ENCODE measurements around the gene HMGA1. TPM values are rescaled to one million over a fixed set of nuclear protein-coding genes. Genes with fewer than 3 reads are reported as not detected.

Gene HMGA1
- total RNA-seq, 1 donor from 2014 or later: 54.7 TPM

DNA sequence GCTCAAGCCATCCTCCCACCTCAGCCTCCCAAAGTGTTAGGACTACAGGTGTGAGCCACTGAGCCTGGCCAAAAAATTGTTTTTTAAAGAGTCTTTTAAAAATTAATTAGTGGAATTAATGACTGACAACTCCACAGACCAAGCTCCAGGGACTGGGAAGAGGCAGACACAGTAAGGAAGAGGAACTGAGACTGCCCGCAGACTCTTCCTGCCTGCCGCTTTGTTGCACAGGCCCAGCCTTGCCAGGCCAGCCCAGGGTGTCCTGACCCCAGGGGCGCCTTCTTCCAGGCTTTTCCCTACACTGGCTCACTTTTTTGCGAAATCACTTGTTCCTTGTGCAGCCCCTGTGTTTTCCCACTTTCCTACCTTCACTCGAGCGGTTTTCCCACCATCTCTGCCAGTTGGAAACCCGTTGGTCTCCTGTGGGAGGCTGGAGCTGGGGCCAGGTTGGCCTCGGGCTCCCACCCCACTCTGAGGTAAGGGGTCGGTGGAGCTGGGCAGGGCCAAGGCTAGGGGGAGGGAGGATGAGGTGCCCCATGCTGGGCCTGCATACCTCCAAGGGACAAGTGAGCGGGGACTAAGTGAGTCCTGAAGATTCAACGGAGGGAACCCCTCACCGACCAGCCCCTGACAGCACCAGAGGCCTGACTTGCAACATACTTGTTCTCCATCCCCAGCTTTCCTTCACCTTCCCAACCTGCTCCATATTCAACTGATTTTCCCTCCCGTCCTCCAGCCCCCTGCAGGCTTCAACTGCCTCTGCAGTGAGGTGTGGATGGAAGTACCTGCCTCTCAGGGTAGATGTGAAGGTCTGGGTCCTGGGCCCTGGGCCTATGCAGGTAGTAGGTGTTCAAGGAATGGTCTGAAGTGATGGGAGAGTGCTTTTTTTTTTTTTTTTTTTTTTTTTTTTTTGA, 35.6 kb downstream of the HMGA1 start:
- ATAC-seq: peak; percentile 84
- Histone ChIP-seq H3K9me3 (no peaks in the 10 kb centered on the region), H3K4me3 (no peak overlapping the region), H3K36me3 (no peaks in the 10 kb centered on the region), H3K4me1 (peaks cover 4% of the 10 kb centered on the region), H3K27ac (peak overlapping the region; percentile 24), H3K27me3 (no peaks in the 10 kb centered on the region)
- TF ChIP-seq, protein P1, sequence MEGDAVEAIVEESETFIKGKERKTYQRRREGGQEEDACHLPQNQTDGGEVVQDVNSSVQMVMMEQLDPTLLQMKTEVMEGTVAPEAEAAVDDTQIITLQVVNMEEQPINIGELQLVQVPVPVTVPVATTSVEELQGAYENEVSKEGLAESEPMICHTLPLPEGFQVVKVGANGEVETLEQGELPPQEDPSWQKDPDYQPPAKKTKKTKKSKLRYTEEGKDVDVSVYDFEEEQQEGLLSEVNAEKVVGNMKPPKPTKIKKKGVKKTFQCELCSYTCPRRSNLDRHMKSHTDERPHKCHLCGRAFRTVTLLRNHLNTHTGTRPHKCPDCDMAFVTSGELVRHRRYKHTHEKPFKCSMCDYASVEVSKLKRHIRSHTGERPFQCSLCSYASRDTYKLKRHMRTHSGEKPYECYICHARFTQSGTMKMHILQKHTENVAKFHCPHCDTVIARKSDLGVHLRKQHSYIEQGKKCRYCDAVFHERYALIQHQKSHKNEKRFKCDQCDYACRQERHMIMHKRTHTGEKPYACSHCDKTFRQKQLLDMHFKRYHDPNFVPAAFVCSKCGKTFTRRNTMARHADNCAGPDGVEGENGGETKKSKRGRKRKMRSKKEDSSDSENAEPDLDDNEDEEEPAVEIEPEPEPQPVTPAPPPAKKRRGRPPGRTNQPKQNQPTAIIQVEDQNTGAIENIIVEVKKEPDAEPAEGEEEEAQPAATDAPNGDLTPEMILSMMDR (IDR thresholded peaks at IDR 0.05): peak; percentile 6
- peak; percentile 69 for DNase-seq
- intact Hi-C loops (cut with DNase I): no loop called here

DNA sequence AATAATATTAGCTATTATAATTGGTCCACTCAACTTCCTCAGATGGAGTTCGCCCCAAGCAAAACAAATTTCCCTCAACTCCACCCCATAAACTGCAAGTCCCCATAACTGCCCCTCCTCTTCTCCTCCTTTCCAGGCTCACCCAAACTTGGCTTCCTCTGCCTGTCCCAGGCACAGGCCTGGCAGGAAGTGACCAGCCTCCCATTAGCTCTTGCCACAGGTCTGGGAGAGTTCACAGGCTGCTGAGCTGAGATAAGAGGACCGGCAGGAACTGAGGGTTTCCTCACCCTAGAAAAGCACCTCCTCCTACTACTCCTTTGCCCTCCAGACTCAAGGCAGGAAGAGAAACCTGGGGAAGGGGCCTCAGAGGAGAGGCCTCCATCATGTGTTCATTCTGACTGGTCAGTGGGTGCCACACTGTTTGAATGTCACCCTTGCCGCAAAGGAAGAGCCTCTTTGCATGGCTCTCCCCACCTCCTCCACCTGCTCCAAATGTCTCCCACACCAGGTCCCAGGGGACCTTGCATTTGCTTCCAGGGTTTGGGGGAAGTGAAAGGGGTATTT, 36.7 kb downstream of the HMGA1 start:
- Histone ChIP-seq H3K4me3 (no peak overlapping the region), H3K36me3 (no peaks in the 10 kb centered on the region), H3K9me3 (no peaks in the 10 kb centered on the region), H3K27ac (peak overlapping the region; percentile 36), H3K27me3 (no peaks in the 10 kb centered on the region), H3K4me1 (peaks cover 4% of the 10 kb centered on the region)
- TF ChIP-seq, protein P1 (IDR thresholded peaks at IDR 0.05): no peak
- peak; percentile 89 for ATAC-seq
- no peak for DNase-seq
- intact Hi-C loops (cut with DNase I): no loop called here

DNA sequence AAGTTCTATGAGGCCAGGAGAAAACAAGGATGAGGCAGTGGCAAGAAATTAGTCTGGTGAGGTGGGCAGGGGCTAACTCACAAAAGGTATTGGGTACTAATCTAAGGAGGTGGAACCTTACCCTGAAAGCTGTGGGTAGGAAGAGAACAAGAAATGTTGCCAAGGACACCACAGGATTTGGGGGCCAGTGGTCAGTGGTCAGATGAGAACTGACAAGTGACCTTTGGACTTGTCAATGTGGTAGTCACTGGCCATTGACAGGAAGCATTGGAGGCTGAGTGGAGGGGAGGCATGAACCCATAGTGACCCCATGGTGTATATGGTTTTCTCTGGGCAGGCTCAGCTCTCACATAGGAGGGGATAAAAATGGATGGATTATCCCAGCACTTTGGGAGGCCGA, 37.5 kb downstream of the HMGA1 start:
- intact Hi-C loops (cut with DNase I): no loop called here
- Histone ChIP-seq H3K9me3 (no peaks in the 10 kb centered on the region), H3K36me3 (no peaks in the 10 kb centered on the region), H3K27ac (no peak overlapping the region), H3K4me1 (peaks cover 4% of the 10 kb centered on the region), H3K4me3 (no peak overlapping the region), H3K27me3 (no peaks in the 10 kb centered on the region)
- ATAC-seq (no peak), DNase-seq (no peak)
- TF ChIP-seq, protein P1 (IDR thresholded peaks at IDR 0.05): no peak

DNA sequence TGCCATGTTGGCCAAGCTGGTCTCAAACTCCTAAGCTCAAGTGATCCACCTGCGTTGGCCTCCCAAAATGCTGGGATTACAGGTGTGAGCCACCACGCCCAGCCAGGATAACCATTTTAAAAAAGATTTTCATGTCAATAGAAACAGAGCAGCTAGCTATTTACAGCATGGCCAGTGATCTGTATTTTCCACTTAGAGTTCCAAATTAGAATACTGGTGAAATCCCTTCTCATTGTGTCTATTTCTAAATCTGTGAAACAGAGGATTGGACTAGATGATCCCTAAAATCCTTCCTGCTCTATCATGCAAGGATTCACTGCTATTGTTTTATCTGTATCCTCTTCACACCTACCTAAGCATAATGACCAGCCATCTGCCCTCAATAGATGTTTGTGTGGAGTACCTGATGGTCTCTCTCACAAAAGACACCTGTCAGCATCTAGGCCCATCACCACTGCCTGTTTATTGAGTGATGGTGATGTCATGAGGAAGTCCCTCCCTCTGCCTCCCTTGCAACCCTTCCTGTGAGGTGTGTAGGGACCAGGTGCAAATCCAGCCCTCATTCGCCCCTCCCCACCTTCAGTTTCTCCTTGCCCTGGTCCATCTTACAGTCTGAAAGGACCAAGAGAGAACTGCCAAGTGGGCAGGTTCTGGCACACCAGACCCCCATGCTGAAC, 38.6 kb downstream of the HMGA1 start:
- ATAC-seq (no peak), DNase-seq (no peak)
- Histone ChIP-seq H3K27me3 (no peaks in the 10 kb centered on the region), H3K4me1 (peaks cover 4% of the 10 kb centered on the region), H3K4me3 (no peak overlapping the region), H3K9me3 (no peaks in the 10 kb centered on the region), H3K27ac (no peak overlapping the region), H3K36me3 (peaks cover 4% of the 10 kb centered on the region)
- TF ChIP-seq, protein P1 (IDR thresholded peaks at IDR 0.05): no peak
- intact Hi-C loops (cut with DNase I): no loop called here

DNA sequence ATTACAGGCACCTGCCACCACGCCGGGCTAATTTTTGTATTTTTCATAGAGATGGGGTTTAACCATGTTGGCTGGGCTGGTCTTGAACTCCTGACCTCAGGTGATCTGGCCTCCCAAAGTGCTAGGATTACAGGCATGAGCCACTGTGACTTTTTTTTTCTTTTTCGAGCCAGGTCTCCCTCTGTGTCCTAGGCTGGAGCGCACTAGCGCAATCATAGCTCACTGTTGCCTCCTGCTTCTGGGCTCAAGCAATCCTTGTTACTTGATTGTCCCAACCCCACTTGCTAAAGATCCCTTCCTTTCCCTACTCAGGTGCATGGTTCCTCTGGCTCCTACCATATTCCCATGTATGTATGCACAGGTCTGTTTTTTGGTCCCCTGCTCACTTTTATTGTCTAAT, 39.5 kb downstream of the HMGA1 start:
- Histone ChIP-seq H3K27ac (no peak overlapping the region), H3K9me3 (no peaks in the 10 kb centered on the region), H3K27me3 (no peaks in the 10 kb centered on the region), H3K4me1 (peaks cover 4% of the 10 kb centered on the region), H3K4me3 (no peak overlapping the region), H3K36me3 (peaks cover 4% of the 10 kb centered on the region)
- no peak for DNase-seq
- intact Hi-C loops (cut with DNase I): no loop called here
- TF ChIP-seq, protein P1 (IDR thresholded peaks at IDR 0.05): no peak
- no peak for ATAC-seq
